Measurements from ENCODE around the gene GJA3. TPM values are rescaled to one million over a fixed set of nuclear protein-coding genes. Genes with fewer than 3 reads are reported as not detected.

Gene GJA3
- total RNA-seq, 4 donors from 2014 or later: not detected

DNA sequence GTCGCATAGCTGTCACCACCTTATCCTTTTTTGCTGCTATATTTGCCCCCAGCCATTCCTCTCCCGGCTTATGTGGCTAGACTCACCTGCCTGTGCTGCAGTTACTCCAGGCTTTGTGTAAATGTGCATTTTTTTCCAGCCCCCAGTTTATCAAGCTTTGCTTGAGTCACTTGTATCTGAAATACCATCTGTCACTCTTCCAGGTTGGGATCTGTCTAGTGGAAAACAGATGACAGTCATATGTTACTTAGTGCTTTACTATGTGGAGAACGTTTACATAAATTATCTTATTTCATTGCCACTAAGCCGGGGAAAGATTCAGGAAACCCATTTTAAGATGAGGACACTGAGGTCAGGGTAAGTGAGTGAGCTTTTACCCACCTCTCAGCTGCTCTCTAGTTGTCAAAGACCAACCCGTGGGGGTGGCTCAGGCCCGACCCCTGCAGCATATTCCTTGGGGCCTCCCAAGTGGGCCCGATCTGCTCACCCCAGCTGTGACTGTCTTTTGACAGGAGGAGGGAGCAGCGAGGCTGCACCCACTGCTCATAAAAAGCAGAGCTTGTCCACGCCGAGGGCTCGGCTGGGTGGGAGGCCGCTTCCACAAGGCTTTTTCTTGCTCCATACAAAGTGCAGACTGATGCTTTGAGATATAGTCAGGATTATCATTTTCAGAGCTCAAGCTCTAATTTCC lies 24.7 kb upstream of the GJA3 start:
- intact Hi-C loops (cut with DNase I): no loop called here
- H3K4me1 ChIP-seq: no peaks in the 10 kb centered on the region

GRCh38 chr13:20182231-20182846 lies 21.5 kb upstream of the GJA3 start:
- no peak overlapping the region for H3K4me3 ChIP-seq
- no peaks in the 10 kb centered on the region for H3K9me3 ChIP-seq
- 21% methylated on average over 5 of the region's 5 CpGs for WGBS
- no peak overlapping the region for H3K27ac ChIP-seq (replicated peaks in 1 of 4)
- TF ChIP-seq, protein P1, sequence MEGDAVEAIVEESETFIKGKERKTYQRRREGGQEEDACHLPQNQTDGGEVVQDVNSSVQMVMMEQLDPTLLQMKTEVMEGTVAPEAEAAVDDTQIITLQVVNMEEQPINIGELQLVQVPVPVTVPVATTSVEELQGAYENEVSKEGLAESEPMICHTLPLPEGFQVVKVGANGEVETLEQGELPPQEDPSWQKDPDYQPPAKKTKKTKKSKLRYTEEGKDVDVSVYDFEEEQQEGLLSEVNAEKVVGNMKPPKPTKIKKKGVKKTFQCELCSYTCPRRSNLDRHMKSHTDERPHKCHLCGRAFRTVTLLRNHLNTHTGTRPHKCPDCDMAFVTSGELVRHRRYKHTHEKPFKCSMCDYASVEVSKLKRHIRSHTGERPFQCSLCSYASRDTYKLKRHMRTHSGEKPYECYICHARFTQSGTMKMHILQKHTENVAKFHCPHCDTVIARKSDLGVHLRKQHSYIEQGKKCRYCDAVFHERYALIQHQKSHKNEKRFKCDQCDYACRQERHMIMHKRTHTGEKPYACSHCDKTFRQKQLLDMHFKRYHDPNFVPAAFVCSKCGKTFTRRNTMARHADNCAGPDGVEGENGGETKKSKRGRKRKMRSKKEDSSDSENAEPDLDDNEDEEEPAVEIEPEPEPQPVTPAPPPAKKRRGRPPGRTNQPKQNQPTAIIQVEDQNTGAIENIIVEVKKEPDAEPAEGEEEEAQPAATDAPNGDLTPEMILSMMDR (IDR thresholded peaks at IDR 0.05): peak; percentile 62 to 86 (median 71)
- no peak for TF ChIP-seq POLR2AphosphoS5 (IDR thresholded peaks at IDR 0.05)
- peaks cover 0 to 49% (median 7%) of the 10 kb centered on the region in 4 donors for H3K27me3 ChIP-seq
- peaks cover 0 to 6% (median 3%) of the 10 kb centered on the region in 4 donors for H3K4me1 ChIP-seq
- intact Hi-C loops (cut with DNase I): no loop called here
- DNase-seq (ENCODE audit: extremely low spot score): no peak
- no peaks in the 10 kb centered on the region for H3K36me3 ChIP-seq

More for the DNA sequence above, 24.7 kb upstream of the GJA3 start:
- WGBS: 80% methylated on average over 12 of the region's 12 CpGs
- Histone ChIP-seq H3K36me3 (no peaks in the 10 kb centered on the region), H3K9me3 (no peaks in the 10 kb centered on the region), H3K27ac (replicated peaks in 1 of 4) (no peak overlapping the region), H3K4me3 (no peak overlapping the region), H3K27me3 (peaks cover 0 to 23% (median 0%) of the 10 kb centered on the region in 4 donors)
- no peak for DNase-seq (ENCODE audit: extremely low spot score)
- TF ChIP-seq POLR2AphosphoS5 (IDR thresholded peaks at IDR 0.05): no peak
- TF ChIP-seq, protein P1 (IDR thresholded peaks at IDR 0.05): no peak
- TF ChIP-seq EP300 (IDR thresholded peaks at IDR 0.05): no peak
- no peak for TF ChIP-seq POLR2A (IDR thresholded peaks at IDR 0.05; ENCODE audit: low read depth)

DNA sequence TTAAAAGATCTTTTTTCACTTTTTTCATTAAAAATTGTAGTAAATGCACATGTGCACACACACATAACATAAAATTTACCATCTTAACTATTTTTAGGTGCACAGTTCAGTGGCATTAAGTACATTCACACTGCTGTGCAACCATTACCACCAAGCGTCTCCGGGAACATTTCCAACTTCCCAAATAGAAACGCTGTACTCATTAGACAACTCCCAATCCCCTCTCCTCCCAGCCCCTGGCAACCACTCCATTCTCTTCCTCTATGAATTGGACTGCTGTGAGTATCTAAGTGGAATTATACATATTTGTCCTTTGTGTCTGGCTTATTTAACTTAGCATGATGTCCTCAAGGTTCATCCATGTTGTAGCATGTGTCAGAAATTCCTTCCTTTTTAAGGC lies 20.3 kb upstream of the GJA3 start:
- Histone ChIP-seq H3K36me3 (no peaks in the 10 kb centered on the region), H3K4me3 (no peak overlapping the region), H3K27ac (replicated peaks in 1 of 4) (no peak overlapping the region), H3K4me1 (peaks cover 0 to 10% (median 7%) of the 10 kb centered on the region in 4 donors), H3K27me3 (peaks cover 0 to 56% (median 11%) of the 10 kb centered on the region in 4 donors), H3K9me3 (no peaks in the 10 kb centered on the region)
- no peak for DNase-seq (ENCODE audit: extremely low spot score)
- WGBS: 58% methylated on average over 3 of the region's 3 CpGs
- no peak for TF ChIP-seq POLR2AphosphoS5 (IDR thresholded peaks at IDR 0.05)
- TF ChIP-seq EP300 (IDR thresholded peaks at IDR 0.05): no peak
- intact Hi-C loops (cut with DNase I): no loop called here

DNA sequence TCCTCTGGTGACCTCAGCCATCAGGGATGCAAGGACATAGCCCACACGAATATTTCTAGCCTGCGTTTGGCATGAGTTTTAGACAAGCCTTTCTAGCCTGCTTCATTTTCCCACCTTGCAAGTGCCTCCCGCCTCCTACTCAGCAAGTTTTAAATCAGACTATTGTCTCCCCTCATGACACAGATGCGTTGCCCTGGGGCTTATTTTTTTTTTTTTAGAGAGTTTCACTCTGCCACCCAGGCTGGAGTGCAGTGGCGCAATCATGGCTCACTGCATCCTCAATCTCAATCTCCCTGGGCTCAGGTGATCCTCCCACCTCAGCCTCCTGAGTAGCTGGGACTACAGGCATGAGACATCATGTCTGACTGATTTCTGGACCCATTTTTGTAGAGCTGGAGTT lies 17.3 kb upstream of the GJA3 start:
- Histone ChIP-seq H3K4me3 (no peak overlapping the region), H3K27me3 (peaks cover 0 to 46% (median 11%) of the 10 kb centered on the region in 4 donors), H3K27ac (replicated peaks in 1 of 4) (no peak overlapping the region), H3K36me3 (no peaks in the 10 kb centered on the region), H3K9me3 (no peaks in the 10 kb centered on the region), H3K4me1 (peaks cover 3 to 22% (median 16%) of the 10 kb centered on the region in 4 donors)
- 88% methylated on average over 5 of the region's 5 CpGs for WGBS
- no peak for DNase-seq (ENCODE audit: extremely low spot score)
- no peak for TF ChIP-seq POLR2A (IDR thresholded peaks at IDR 0.05; ENCODE audit: low read depth)
- TF ChIP-seq, protein P1 (IDR thresholded peaks at IDR 0.05): no peak
- no peak for TF ChIP-seq POLR2AphosphoS5 (IDR thresholded peaks at IDR 0.05)
- TF ChIP-seq EP300 (IDR thresholded peaks at IDR 0.05): no peak
- intact Hi-C loops (cut with DNase I): no loop called here

GRCh38 chr13:20177049-20177831 lies 16.4 kb upstream of the GJA3 start:
- no peaks in the 10 kb centered on the region for H3K36me3 ChIP-seq
- peaks cover 0 to 45% (median 11%) of the 10 kb centered on the region in 4 donors for H3K27me3 ChIP-seq
- TF ChIP-seq POLR2AphosphoS5 (IDR thresholded peaks at IDR 0.05) (no peak), POLR2A (IDR thresholded peaks at IDR 0.05; ENCODE audit: low read depth) (no peak), EP300 (IDR thresholded peaks at IDR 0.05) (no peak)
- TF ChIP-seq, protein P1 (IDR thresholded peaks at IDR 0.05): no peak
- no peaks in the 10 kb centered on the region for H3K9me3 ChIP-seq
- intact Hi-C loops (cut with DNase I): loop anchor here (2.0 kb wide), 1 partner anchor 36 kb away; no protein-coding TSS in a partner anchor
- peak overlapping the region in 3 of 4 donors; percentile 23 to 26 (median 24) for H3K4me3 ChIP-seq
- peaks cover 3 to 22% (median 16%) of the 10 kb centered on the region in 4 donors for H3K4me1 ChIP-seq
- 48% methylated on average over 51 of the region's 67 CpGs for WGBS
- no peak overlapping the region for H3K27ac ChIP-seq (replicated peaks in 1 of 4)
- DNase-seq (ENCODE audit: extremely low spot score): no peak
